ENCODE results near the gene HNRNPH1.
"Not testable (repeated sequence)": the region's sequence is repeated elsewhere in the genome, so short reads cannot be mapped to it uniquely, and the experiment has no call there.

DNA sequence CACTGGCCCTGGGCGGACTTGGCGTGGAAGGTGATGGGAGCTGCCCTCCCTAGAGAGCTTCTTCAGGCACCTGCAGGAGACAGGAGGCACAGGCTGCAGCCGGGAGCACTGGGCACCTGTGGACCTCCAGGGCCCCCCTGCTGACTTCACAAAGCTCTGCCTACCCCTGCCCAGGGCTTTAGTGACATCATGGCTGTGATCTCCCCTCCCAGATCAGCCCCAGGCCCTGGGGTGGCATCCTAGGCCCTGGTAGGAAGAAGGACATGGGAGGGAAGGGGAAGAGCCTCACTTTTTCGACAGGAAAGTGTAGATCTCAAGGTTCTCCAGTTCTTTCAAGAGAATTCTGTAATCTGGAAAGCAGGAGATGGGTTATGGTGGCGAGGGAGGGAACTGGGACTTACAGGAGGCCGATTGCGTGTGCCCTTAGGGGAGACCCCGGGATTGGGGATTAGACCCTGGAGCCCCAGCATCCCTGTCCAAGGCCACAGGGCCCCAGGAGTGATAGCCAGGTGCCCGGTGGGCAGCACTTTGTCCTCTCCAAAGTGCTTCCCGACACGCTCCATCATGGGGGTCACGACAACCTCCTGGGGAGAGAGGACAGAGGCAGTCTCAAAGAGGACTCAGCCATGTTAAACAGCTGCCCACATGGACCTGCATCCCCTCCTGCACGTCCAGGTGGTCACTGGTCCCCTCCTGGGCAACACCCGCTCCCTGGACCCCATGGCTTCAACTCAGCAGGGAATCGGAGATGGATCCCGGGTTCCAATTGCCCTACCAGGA, 19.9 kb upstream of the HNRNPH1 start:
- not testable (repeated sequence) for TF ChIP-seq POLR2A (IDR thresholded peaks at IDR 0.05; ENCODE audit: low read length); GATA1 (IDR thresholded peaks at IDR 0.05; ENCODE audit: low read depth, low read length)

Measured in erythroblast (primary cell).